Astrocyte of the spinal cord (primary cell): Measurements from ENCODE around the gene EDAR.

Experiments
- DNase-seq: peaks from one replicate; pipeline ENCODE4 v3.0.0; 2011; ENCODE audit warnings: low read depth, low spot score
- H3K4me3 ChIP-seq: 2 replicates; pipeline ENCODE4 v1.5.1; 2011; ENCODE audit warnings: low read depth, mild to moderate bottlenecking, low read length, moderate library complexity
- CTCF ChIP-seq: IDR thresholded peaks from 2 replicates; pipeline ENCODE4 v1.5.1; 2012; ENCODE audit warnings: low read depth, mild to moderate bottlenecking, low read length, inconsistent platforms
- in situ Hi-C: cut with HindIII; loops from 2 replicates; pipeline ENCODE4 v1.10.0; 2017; ENCODE audit warnings: low sequenced_read_pairs

EDAR gene

DNA sequence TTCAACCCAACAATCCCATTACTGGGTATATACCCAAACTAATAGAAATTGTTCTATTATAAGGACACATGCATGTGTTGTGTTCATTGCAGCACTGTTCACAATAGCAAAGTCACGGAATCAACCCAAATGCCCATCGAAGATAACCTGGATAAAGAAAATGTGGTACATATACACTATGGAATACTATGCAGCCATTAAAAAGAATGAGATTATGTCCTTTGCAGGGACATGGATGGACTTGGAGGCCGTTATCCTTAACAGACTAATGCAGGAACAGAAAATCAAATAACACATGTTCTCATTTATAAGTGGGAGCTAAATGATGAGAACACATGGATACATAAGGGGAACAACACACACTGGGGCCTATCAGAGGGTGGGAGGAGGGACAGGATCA lies 136.6 kb downstream of the EDAR start:
- no peak overlapping the region for H3K4me3 ChIP-seq
- no peak for TF ChIP-seq CTCF
- no peak for DNase-seq
- in situ Hi-C loops = no loop called here

GRCh38 chr2:108847000-108847399 lies 142.0 kb downstream of the EDAR start:
- in situ Hi-C loops = no loop called here
- no peak for DNase-seq
- no peak overlapping the region for H3K4me3 ChIP-seq
- TF ChIP-seq CTCF = no peak

DNA sequence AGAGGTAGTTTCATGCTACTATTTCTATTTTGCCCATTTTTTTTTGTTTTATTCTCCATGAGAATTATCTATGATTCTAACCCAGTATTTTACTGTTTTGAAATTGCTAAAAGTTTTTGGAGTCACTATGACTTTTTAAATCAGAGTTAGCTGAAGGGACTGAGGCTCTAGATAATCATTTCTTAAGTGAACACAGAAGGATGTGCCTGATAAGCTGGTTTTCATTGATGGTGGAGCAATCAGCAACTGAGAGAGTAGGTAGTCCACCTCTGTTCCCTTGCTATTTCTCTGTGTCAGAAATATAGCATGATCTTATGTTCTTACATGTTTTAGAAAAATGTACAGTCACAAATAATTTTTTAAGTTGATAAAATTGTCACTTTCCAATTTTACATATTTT lies 143.1 kb downstream of the EDAR start:
- DNase-seq = no peak
- H3K4me3 ChIP-seq = no peak overlapping the region
- no peak for TF ChIP-seq CTCF
- in situ Hi-C loops = no loop called here
